ENCODE measurements around the gene DCLK2. TPM values are rescaled to one million over a fixed set of nuclear protein-coding genes. Genes with fewer than 3 reads are reported as not detected.

The DCLK2 gene
- total and polyA plus RNA-seq, 5 donors = 7.3 to 15.3 (median 13.1) TPM

DNA sequence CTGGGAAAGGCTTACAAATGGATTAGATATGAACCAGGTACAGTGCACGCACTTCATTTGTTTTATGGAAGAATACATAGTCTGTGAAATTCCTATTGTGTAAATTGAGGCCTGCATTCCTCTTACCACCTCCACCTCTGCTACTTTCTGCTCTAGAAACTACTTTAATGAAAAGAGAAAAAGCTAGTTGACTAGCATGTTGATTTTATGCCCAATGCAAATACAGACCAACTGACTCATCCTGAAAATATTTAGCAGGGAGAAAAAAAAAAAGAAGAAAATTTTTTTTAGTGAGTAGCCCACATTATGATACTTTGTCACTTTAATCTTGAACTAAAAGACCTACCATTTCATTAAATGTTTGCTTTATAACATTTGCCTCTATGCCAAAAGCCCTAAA, 41.2 kb downstream of the DCLK2 start:
- H3K4me1 ChIP-seq (ENCODE audit: control insufficient read depth, insufficient read depth, low read length) = peaks cover 4% of the 10 kb centered on the region
- 93% methylated on average over 1 of the region's 1 CpG for WGBS
- intact Hi-C loops (cut with DNase I) = no loop called here

GRCh38 chr4:150123087-150123486, 44.8 kb downstream of the DCLK2 start:
- Histone ChIP-seq H3K9me3 (ENCODE audit: control insufficient read depth, low read length) (no peaks in the 10 kb centered on the region), H3K27me3 (ENCODE audit: control insufficient read depth, insufficient read depth) (no peaks in the 10 kb centered on the region), H3K4me1 (ENCODE audit: control insufficient read depth, insufficient read depth, low read length) (peaks cover 2% of the 10 kb centered on the region), H3K27ac (ENCODE audit: low read length) (no peak overlapping the region), H3K4me3 (ENCODE audit: low read length) (no peak overlapping the region)
- 96% methylated on average over 2 of the region's 2 CpGs for WGBS
- no peak for ATAC-seq
- DNase-seq = no peak
- intact Hi-C loops (cut with DNase I) = no loop called here

More for the DNA sequence above, 41.2 kb downstream of the DCLK2 start:
- Histone ChIP-seq H3K27ac (ENCODE audit: low read length) (no peak overlapping the region), H3K27me3 (ENCODE audit: control insufficient read depth, insufficient read depth) (no peaks in the 10 kb centered on the region), H3K9me3 (ENCODE audit: control insufficient read depth, low read length) (no peaks in the 10 kb centered on the region), H3K4me3 (ENCODE audit: low read length) (no peak overlapping the region)
- ATAC-seq (no peak), DNase-seq (no peak)

- no peaks in the 10 kb centered on the region for H3K9me3 ChIP-seq (ENCODE audit: control insufficient read depth, low read length)
- H3K27ac ChIP-seq (ENCODE audit: low read length) = no peak overlapping the region
- no peaks in the 10 kb centered on the region for H3K27me3 ChIP-seq (ENCODE audit: control insufficient read depth, insufficient read depth)
- no peak overlapping the region for H3K4me3 ChIP-seq (ENCODE audit: low read length)
- H3K4me1 ChIP-seq (ENCODE audit: control insufficient read depth, insufficient read depth, low read length) = peaks cover 2% of the 10 kb centered on the region
- ATAC-seq = no peak
- no peak for DNase-seq
- 88% methylated on average over 10 of the region's 10 CpGs for WGBS
- intact Hi-C loops (cut with DNase I) = no loop called here
Observed at GRCh38 chr4:150123796-150124677, 45.8 kb downstream of the DCLK2 start.

- Histone ChIP-seq H3K4me3 (ENCODE audit: low read length) (no peak overlapping the region), H3K4me1 (ENCODE audit: control insufficient read depth, insufficient read depth, low read length) (peaks cover 2% of the 10 kb centered on the region), H3K27ac (ENCODE audit: low read length) (no peak overlapping the region), H3K27me3 (ENCODE audit: control insufficient read depth, insufficient read depth) (no peaks in the 10 kb centered on the region), H3K9me3 (ENCODE audit: control insufficient read depth, low read length) (no peaks in the 10 kb centered on the region)
- intact Hi-C loops (cut with DNase I) = no loop called here
- ATAC-seq = peak; percentile 31 to 48
- 58% methylated on average over 3 of the region's 3 CpGs for WGBS
- DNase-seq = no peak
Observed at GRCh38 chr4:150126201-150126863, 48.1 kb downstream of the DCLK2 start.

DNA sequence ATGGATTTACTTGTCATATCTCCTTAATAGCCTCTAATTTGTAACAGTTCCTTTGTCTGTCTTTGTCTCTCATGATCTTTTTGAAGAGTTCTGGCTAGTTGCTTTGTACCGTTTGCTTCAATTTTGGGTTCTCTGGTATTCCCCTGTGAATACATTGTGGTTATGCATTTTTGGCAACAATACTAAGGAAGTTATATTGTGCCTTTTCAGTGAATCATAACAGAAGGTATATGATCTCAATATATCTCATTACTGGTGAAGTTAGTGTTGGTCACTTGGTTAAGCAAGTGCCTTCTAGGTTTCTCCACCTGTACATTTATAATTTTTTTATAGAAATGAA, 48.6 kb downstream of the DCLK2 start:
- whole genome bisulfite sequencing = 43% methylated on average over 1 of the region's 1 CpG
- H3K27ac ChIP-seq (ENCODE audit: low read length) = no peak overlapping the region
- peaks cover 2% of the 10 kb centered on the region for H3K4me1 ChIP-seq (ENCODE audit: control insufficient read depth, insufficient read depth, low read length)
- H3K9me3 ChIP-seq (ENCODE audit: control insufficient read depth, low read length) = no peaks in the 10 kb centered on the region
- H3K27me3 ChIP-seq (ENCODE audit: control insufficient read depth, insufficient read depth) = no peaks in the 10 kb centered on the region
- intact Hi-C loops (cut with DNase I) = no loop called here
- H3K4me3 ChIP-seq (ENCODE audit: low read length) = no peak overlapping the region
- ATAC-seq = no peak
- DNase-seq = no peak

DNA sequence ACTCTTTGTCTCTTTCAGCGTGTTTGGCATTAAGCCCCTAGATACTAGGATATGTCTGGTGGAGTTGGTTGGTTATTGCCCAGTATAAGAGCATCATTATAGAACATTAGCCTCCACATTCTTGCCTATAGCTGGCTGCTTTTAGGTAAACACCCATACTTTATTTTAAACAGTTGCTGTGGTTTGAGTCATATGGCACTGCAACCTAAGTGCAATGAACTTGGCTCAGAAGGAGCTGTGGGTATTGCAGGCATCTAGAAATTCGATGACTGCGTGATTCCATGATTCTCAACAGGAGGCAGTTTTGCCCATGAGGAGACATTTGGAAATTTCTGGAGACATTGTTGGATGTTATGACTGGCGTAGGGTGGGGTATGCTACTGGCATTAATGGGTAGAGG, 49.5 kb downstream of the DCLK2 start:
- no peaks in the 10 kb centered on the region for H3K9me3 ChIP-seq (ENCODE audit: control insufficient read depth, low read length)
- peaks cover 2% of the 10 kb centered on the region for H3K4me1 ChIP-seq (ENCODE audit: control insufficient read depth, insufficient read depth, low read length)
- DNase-seq (no peak), ATAC-seq (no peak)
- intact Hi-C loops (cut with DNase I) = no loop called here
- 97% methylated on average over 4 of the region's 4 CpGs for WGBS
- no peak overlapping the region for H3K27ac ChIP-seq (ENCODE audit: low read length)
- no peak overlapping the region for H3K4me3 ChIP-seq (ENCODE audit: low read length)
- H3K27me3 ChIP-seq (ENCODE audit: control insufficient read depth, insufficient read depth) = no peaks in the 10 kb centered on the region

- no peaks in the 10 kb centered on the region for H3K27me3 ChIP-seq (ENCODE audit: control insufficient read depth, insufficient read depth)
- peaks cover 2% of the 10 kb centered on the region for H3K4me1 ChIP-seq (ENCODE audit: control insufficient read depth, insufficient read depth, low read length)
- 70% methylated on average over 2 of the region's 2 CpGs for WGBS
- no peak for ATAC-seq
- peak in 1 of 3 donors; percentile 37 for DNase-seq
- H3K9me3 ChIP-seq (ENCODE audit: control insufficient read depth, low read length) = no peaks in the 10 kb centered on the region
- intact Hi-C loops (cut with DNase I) = no loop called here
- H3K27ac ChIP-seq (ENCODE audit: low read length) = no peak overlapping the region
- no peak overlapping the region for H3K4me3 ChIP-seq (ENCODE audit: low read length)
Observed at GRCh38 chr4:150130933-150131332, 52.7 kb downstream of the DCLK2 start.

DNA sequence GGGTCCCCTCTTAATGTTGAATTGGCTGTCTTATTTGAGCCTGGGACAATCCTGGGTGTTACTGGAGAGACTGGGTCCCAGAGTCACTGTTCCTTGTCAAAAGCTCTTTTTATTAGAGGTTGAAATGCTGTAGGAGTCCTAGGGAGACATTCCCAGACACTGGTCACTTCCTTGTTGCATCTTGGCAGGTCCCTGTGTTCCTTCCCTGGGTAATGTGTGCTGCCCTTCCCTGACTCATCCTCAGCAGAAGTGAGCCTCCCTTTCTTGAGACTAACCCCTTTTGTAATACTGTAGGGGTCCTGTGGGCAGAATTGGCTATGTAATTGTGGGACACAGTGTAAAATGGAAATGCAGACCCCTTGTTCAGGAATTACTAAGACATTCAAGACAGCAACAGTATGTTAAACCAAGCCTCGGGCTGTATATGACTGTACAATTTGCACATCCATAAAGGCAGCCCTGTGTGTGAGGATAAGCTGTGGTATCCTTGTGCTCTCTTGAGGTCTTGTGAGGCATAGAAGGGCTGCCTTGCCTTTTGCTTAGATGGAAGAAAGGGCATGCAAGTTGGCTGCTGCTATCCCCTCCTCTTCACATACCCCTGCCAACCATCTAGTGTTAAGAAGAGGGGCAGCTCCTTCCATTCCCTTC, 53.5 kb downstream of the DCLK2 start:
- H3K27me3 ChIP-seq (ENCODE audit: control insufficient read depth, insufficient read depth) = no peaks in the 10 kb centered on the region
- ATAC-seq = no peak
- H3K4me1 ChIP-seq (ENCODE audit: control insufficient read depth, insufficient read depth, low read length) = peaks cover 2% of the 10 kb centered on the region
- no peak overlapping the region for H3K27ac ChIP-seq (ENCODE audit: low read length)
- no peak for DNase-seq
- intact Hi-C loops (cut with DNase I) = no loop called here
- no peaks in the 10 kb centered on the region for H3K9me3 ChIP-seq (ENCODE audit: control insufficient read depth, low read length)
- WGBS = 98% methylated on average over 1 of the region's 1 CpG
- no peak overlapping the region for H3K4me3 ChIP-seq (ENCODE audit: low read length)

DNA sequence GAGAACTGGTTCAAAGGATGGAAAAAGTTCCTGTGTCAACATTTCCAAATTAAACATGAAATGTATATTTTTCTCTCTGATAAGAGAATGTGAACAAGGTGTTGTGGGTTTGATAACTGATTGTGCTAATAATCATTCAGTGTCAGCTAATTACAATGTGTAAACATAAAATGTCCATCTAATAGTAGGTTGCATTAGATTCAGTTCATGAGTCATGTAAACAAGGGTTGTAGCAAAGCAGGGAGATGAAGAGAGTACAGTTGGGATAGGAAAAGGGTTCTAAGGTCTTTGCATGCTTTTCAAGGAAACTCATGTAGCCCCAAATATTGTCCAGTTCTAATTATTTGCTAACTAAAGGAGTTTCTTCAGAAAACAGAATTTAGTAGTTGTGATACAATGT, 55.4 kb downstream of the DCLK2 start:
- ATAC-seq (no peak), DNase-seq (no peak)
- Histone ChIP-seq H3K4me3 (ENCODE audit: low read length) (no peak overlapping the region), H3K9me3 (ENCODE audit: control insufficient read depth, low read length) (no peaks in the 10 kb centered on the region), H3K27me3 (ENCODE audit: control insufficient read depth, insufficient read depth) (no peaks in the 10 kb centered on the region), H3K4me1 (ENCODE audit: control insufficient read depth, insufficient read depth, low read length) (peaks cover 2% of the 10 kb centered on the region), H3K27ac (ENCODE audit: low read length) (no peak overlapping the region)
- intact Hi-C loops (cut with DNase I) = no loop called here

- Histone ChIP-seq H3K4me1 (ENCODE audit: control insufficient read depth, insufficient read depth, low read length) (peaks cover 2% of the 10 kb centered on the region), H3K27ac (ENCODE audit: low read length) (no peak overlapping the region), H3K9me3 (ENCODE audit: control insufficient read depth, low read length) (no peaks in the 10 kb centered on the region), H3K4me3 (ENCODE audit: low read length) (no peak overlapping the region), H3K27me3 (ENCODE audit: control insufficient read depth, insufficient read depth) (no peaks in the 10 kb centered on the region)
- DNase-seq (no peak), ATAC-seq (no peak)
- 82% methylated on average over 4 of the region's 4 CpGs for WGBS
- intact Hi-C loops (cut with DNase I) = no loop called here
Observed at GRCh38 chr4:150135134-150135772, 57.0 kb downstream of the DCLK2 start.

DNA sequence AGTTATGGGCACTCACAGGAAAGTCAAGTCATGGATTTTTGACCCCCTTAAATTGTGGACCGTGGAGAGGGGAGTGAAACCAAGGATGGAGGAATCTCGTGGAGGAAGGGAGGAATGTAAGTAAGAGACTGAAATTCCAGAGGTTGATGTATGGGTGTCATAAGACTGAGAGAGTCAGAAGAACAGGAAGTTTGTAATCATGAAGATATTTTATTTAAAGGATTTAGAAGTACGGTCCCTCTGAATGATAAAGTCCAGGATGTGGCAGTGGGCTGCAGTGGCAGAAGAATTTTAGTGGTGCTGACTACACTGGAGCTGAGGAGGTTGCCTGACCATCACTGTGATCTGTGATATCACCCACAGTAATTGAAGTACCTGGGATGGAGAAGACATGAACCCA, 57.8 kb downstream of the DCLK2 start:
- no peak overlapping the region for H3K27ac ChIP-seq (ENCODE audit: low read length)
- ATAC-seq (no peak), DNase-seq (no peak)
- WGBS = 73% methylated on average over 3 of the region's 3 CpGs
- intact Hi-C loops (cut with DNase I) = no loop called here
- H3K4me3 ChIP-seq (ENCODE audit: low read length) = no peak overlapping the region
- H3K9me3 ChIP-seq (ENCODE audit: control insufficient read depth, low read length) = no peaks in the 10 kb centered on the region
- H3K4me1 ChIP-seq (ENCODE audit: control insufficient read depth, insufficient read depth, low read length) = peaks cover 2% of the 10 kb centered on the region
- H3K27me3 ChIP-seq (ENCODE audit: control insufficient read depth, insufficient read depth) = no peaks in the 10 kb centered on the region
